CD14-positive monocyte (primary cell): ENCODE measurements around the gene SSPN. TPM values are rescaled to one million over a fixed set of nuclear protein-coding genes. Genes with fewer than 3 reads are reported as not detected.

Source experiments
- DNase-seq, 3 donors: peaks; one replicate each; pipeline ENCODE4 v3.0.0-alpha.2; 2011 to 2022
- H2AFZ ChIP-seq: 2 replicates; pipeline ENCODE4 v1.6.0; 2012; ENCODE audit warnings: mild to moderate bottlenecking, low read depth, low read length, inconsistent platforms; ENCODE audit not compliant: insufficient read depth, poor library complexity, severe bottlenecking
- H3K27ac ChIP-seq, 2 donors: 1 replicate in 1 of 2; 2 replicates in 1 of 2; pipeline ENCODE4 v1.5.1; 2012 to 2013; ENCODE audit warnings: low read length in 2 of 2, control low read depth in 1 of 2, inconsistent platforms in 1 of 2, low read depth in 1 of 2, mild to moderate bottlenecking in 1 of 2
- H3K27me3 ChIP-seq, 2 donors: one replicate each; pipeline versions ENCODE4 v1.6.0 to v1.6.1; 2011 to 2013; ENCODE audit warnings: low read length in 2 of 2; ENCODE audit not compliant: control insufficient read depth in 2 of 2, insufficient read depth in 2 of 2
- H3K36me3 ChIP-seq, 2 donors: replicated peaks in 1 of 2; 1 replicate in 1 of 2; 2 replicates in 1 of 2; pipeline versions ENCODE4 v1.5.1 to v1.6.1; 2012 to 2013; ENCODE audit warnings: low read length in 2 of 2, control low read depth in 1 of 2, inconsistent platforms in 1 of 2, mild to moderate bottlenecking in 1 of 2; ENCODE audit not compliant: insufficient read depth in 2 of 2, control insufficient read depth in 1 of 2
- H3K4me1 ChIP-seq, 2 donors: 1 replicate in 1 of 2; 2 replicates in 1 of 2; pipeline versions ENCODE4 v1.5.1 to v1.6.1; 2012 to 2013; ENCODE audit warnings: low read length in 2 of 2, control low read depth in 1 of 2, inconsistent platforms in 1 of 2, mild to moderate bottlenecking in 1 of 2, moderate library complexity in 1 of 2; ENCODE audit not compliant: insufficient read depth in 2 of 2, control insufficient read depth in 1 of 2
- H3K4me2 ChIP-seq: replicated peaks from 2 replicates; pipeline ENCODE3; 2012; ENCODE audit warnings: low read length, moderate library complexity, mild to moderate bottlenecking; ENCODE audit not compliant: poor library complexity, severe bottlenecking; ENCODE audit errors: extremely low read depth
- H3K4me3 ChIP-seq, 3 experiments: fragments of 200-600 bp in 1 of 3; sonication (generic) in 1 of 3; replicated peaks in 1 of 3; 1 replicate in 2 of 3; 2 replicates in 1 of 3; pipeline ENCODE4 v1.5.1; 2011 to 2013; ENCODE audit warnings: low read length in 3 of 3, mild to moderate bottlenecking in 3 of 3, control low read depth in 2 of 3, low read depth in 2 of 3, inconsistent platforms in 1 of 3, moderate library complexity in 1 of 3
- H3K79me2 ChIP-seq: 2 replicates; pipeline ENCODE4 v1.6.0; 2012; ENCODE audit warnings: mild to moderate bottlenecking, control low read depth, inconsistent platforms, low read length, moderate library complexity; ENCODE audit not compliant: insufficient read depth
- H3K9ac ChIP-seq: 2 replicates; pipeline ENCODE4 v1.6.0; 2017; ENCODE audit warnings: low read length, mild to moderate bottlenecking; ENCODE audit not compliant: insufficient read depth, poor library complexity, severe bottlenecking
- H3K9me3 ChIP-seq, 2 donors: replicated peaks in 1 of 2; 1 replicate in 1 of 2; 2 replicates in 1 of 2; pipeline versions ENCODE4 v1.5.1 to v1.6.1; 2012 to 2013; ENCODE audit warnings: low read length in 2 of 2, control low read depth in 1 of 2; ENCODE audit not compliant: control insufficient read depth in 1 of 2, insufficient read depth in 1 of 2
- H4K20me1 ChIP-seq: 2 replicates; pipeline ENCODE4 v1.6.0; 2012; ENCODE audit warnings: mild to moderate bottlenecking, low read length, control low read depth, moderate library complexity; ENCODE audit not compliant: insufficient read depth
- H3K27ac Mint-ChIP-seq, 7 donors: one replicate each; pipeline ENCODE4 v1.8.0; 2020; ENCODE audit warnings: mild to moderate bottlenecking in 7 of 7, mixed read lengths in 7 of 7, moderate library complexity in 6 of 7, inconsistent platforms in 2 of 7
- H3K27me3 Mint-ChIP-seq, 3 donors: one replicate each; pipeline ENCODE4 v1.8.0; 2021 to 2022; ENCODE audit warnings: low read depth in 3 of 3, mild to moderate bottlenecking in 3 of 3, mixed read lengths in 3 of 3, moderate library complexity in 3 of 3, inconsistent platforms in 1 of 3
- H3K36me3 Mint-ChIP-seq, 2 donors: one replicate each; pipeline ENCODE4 v1.8.0; 2020; ENCODE audit warnings: mixed read lengths in 2 of 2, inconsistent platforms in 1 of 2, mild to moderate bottlenecking in 1 of 2
- H3K4me1 Mint-ChIP-seq: one replicate; pipeline ENCODE4 v1.8.0; 2020; ENCODE audit warnings: mild to moderate bottlenecking, mixed read lengths
- H3K4me3 Mint-ChIP-seq, 2 donors: one replicate each; pipeline ENCODE4 v1.8.0; 2020; ENCODE audit warnings: mild to moderate bottlenecking in 2 of 2, mixed read lengths in 2 of 2, moderate library complexity in 1 of 2
- H3K9me3 Mint-ChIP-seq, 7 donors: one replicate each; pipeline ENCODE4 v1.8.0; 2020 to 2022; ENCODE audit warnings: mixed read lengths in 7 of 7, mild to moderate bottlenecking in 6 of 7, moderate library complexity in 6 of 7, inconsistent platforms in 2 of 7
- WGBS: methylation state at CpG from one replicate; pipeline ENCODE4 v1.1.5; 2013; ENCODE audit warnings: missing lambda C conversion rate; ENCODE audit not compliant: insufficient coverage; 5-methylcytosine and 5-hydroxymethylcytosine counted together
- intact Hi-C, 2 donors: fragments of 100-400 bp; cut with micrococcal nuclease; formaldehyde crosslinking; loops; one replicate each; pipeline versions ENCODE4 v1.15.0 to v1.15.1; 2023
- polyA plus RNA-seq, 3 donors: library from polyadenylated mRNA; depleted of rRNA in 1 of 3; unstranded in 2 of 3; stranded (reverse) in 1 of 3; fragments of 300-500 nt in 2 of 3; fragments of >200 nt in 1 of 3; fragmentation: Illumina TruSeq in 2 of 3; gene quantifications; 1 replicate in 2 of 3; 2 replicates in 1 of 3; pipeline ENCODE4 v1.2.3, GENCODE V29; 2012 to 2021
- TF ChIP-seq, protein P1 (sequence below): fragments of 200-600 bp; IDR thresholded peaks from one replicate; pipeline ENCODE4 v1.8.0; 2022; ENCODE audit warnings: antibody characterized with exemption, mild to moderate bottlenecking

The SSPN gene
- polyA plus RNA-seq, 3 donors, result 0.15 TPM; not detected in 2

DNA sequence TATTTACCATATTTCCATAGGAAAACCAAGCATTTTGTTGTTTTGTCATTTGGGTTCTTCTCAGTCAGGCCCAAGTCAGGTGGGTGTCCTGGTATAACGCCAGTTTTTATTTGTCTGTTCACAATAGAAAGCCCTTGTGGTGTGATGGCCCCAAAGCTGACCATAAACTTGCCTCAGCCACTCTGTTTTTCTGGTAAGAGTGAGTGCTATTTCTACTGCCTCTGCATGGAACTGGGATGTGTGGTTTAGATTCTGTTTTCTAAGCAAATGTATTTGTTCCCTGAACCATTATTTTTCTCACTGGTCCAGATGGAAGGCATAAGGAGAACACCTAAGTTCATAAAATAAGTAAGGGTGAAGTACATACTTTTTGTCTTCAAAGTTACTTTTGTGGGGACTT, 1.8 kb upstream of the SSPN start:
- H3K9me3 Mint-ChIP-seq, result peaks cover 0 to 5% (median 0%) of the 10 kb centered on the region in 7 donors
- Histone ChIP-seq H3K27ac (no peak overlapping the region), H2AFZ (no peak overlapping the region), H3K9ac (no peak overlapping the region), H3K36me3 (no peaks in the 10 kb centered on the region), H3K4me2 (no peak overlapping the region), H3K4me3 (no peak overlapping the region), H3K4me1 (peaks cover 6 to 10% of the 10 kb centered on the region in 2 donors), H3K79me2 (no peaks in the 10 kb centered on the region), H3K27me3 (peaks cover 15 to 20% of the 10 kb centered on the region in 2 donors), H4K20me1 (no peaks in the 10 kb centered on the region), H3K9me3 (peaks cover 0 to 3% of the 10 kb centered on the region in 2 donors)
- peaks cover 29 to 38% (median 30%) of the 10 kb centered on the region in 3 donors for H3K27me3 Mint-ChIP-seq
- DNase-seq, result no peak
- intact Hi-C loops, result no loop called here
- no peak overlapping the region for H3K27ac Mint-ChIP-seq
- WGBS, result 100% methylated on average over 1 of the region's 1 CpG
- H3K4me1 Mint-ChIP-seq, result peaks cover 11% of the 10 kb centered on the region
- TF ChIP-seq, protein P1, sequence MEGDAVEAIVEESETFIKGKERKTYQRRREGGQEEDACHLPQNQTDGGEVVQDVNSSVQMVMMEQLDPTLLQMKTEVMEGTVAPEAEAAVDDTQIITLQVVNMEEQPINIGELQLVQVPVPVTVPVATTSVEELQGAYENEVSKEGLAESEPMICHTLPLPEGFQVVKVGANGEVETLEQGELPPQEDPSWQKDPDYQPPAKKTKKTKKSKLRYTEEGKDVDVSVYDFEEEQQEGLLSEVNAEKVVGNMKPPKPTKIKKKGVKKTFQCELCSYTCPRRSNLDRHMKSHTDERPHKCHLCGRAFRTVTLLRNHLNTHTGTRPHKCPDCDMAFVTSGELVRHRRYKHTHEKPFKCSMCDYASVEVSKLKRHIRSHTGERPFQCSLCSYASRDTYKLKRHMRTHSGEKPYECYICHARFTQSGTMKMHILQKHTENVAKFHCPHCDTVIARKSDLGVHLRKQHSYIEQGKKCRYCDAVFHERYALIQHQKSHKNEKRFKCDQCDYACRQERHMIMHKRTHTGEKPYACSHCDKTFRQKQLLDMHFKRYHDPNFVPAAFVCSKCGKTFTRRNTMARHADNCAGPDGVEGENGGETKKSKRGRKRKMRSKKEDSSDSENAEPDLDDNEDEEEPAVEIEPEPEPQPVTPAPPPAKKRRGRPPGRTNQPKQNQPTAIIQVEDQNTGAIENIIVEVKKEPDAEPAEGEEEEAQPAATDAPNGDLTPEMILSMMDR, result no peak
- peaks cover 0 to 2% of the 10 kb centered on the region in 2 donors for H3K36me3 Mint-ChIP-seq
- no peak overlapping the region for H3K4me3 Mint-ChIP-seq

DNA sequence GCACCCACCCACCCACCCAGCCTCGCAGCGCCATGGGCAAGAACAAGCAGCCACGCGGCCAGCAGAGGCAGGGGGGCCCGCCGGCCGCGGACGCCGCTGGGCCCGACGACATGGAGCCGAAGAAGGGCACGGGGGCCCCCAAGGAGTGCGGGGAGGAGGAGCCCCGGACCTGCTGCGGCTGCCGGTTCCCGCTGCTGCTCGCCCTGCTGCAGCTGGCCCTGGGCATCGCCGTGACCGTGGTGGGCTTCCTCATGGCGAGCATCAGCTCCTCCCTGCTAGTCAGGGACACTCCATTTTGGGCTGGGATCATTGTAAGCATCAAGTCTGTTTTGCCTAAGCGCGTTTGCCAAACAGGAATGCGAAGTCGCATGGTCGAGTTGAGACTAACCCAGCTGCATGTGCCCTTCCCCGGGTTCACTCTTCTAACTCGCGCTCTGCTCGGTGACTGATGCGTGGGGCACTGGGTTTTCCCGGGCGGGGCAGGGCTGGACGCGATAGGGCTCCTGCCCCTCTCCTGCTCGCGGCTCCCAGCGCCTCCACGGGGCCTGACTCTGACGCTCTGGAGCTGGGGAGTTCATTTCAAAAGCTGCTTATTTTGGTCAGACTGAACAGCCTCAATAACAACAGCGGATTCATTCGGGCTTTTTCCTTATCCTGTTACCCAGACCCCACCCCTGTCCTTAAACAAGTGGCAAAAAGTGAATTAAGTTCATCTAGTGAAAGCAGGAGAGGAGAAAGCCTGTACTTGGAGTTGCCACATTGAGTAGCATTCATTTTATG, 458 bp downstream of the SSPN start:
- DNase-seq, result peak; percentile 0 to 36 (median 1)
- H3K9ac ChIP-seq, result no peak overlapping the region
- no peaks in the 10 kb centered on the region for H4K20me1 ChIP-seq
- peaks cover 27 to 31% (median 28%) of the 10 kb centered on the region in 3 donors for H3K27me3 Mint-ChIP-seq
- H3K27ac Mint-ChIP-seq, result peak overlapping the region in 1 of 7 donors; percentile 31
- TF ChIP-seq, protein P1, result no peak
- peak overlapping the region; percentile 84 to 96 for H3K4me3 Mint-ChIP-seq
- H3K36me3 ChIP-seq, result no peaks in the 10 kb centered on the region
- peak overlapping the region; percentile 77 for H2AFZ ChIP-seq
- H3K4me1 Mint-ChIP-seq, result peaks cover 11% of the 10 kb centered on the region
- H3K27me3 ChIP-seq, result peaks cover 15 to 20% of the 10 kb centered on the region in 2 donors
- peak overlapping the region; percentile 14 to 71 (median 31) for H3K4me3 ChIP-seq
- H3K9me3 Mint-ChIP-seq, result peaks cover 0 to 5% (median 0%) of the 10 kb centered on the region in 7 donors
- intact Hi-C loops, result no loop called here
- H3K79me2 ChIP-seq, result no peaks in the 10 kb centered on the region
- H3K4me2 ChIP-seq, result peak overlapping the region; percentile 81
- peaks cover 6 to 10% of the 10 kb centered on the region in 2 donors for H3K4me1 ChIP-seq
- H3K36me3 Mint-ChIP-seq, result peaks cover 0 to 2% of the 10 kb centered on the region in 2 donors
- peaks cover 0 to 3% of the 10 kb centered on the region in 2 donors for H3K9me3 ChIP-seq
- no peak overlapping the region for H3K27ac ChIP-seq
- WGBS, result under 1% methylated on average over 41 of the region's 45 CpGs
